ENCODE data around the gene NTRK2.

DNA sequence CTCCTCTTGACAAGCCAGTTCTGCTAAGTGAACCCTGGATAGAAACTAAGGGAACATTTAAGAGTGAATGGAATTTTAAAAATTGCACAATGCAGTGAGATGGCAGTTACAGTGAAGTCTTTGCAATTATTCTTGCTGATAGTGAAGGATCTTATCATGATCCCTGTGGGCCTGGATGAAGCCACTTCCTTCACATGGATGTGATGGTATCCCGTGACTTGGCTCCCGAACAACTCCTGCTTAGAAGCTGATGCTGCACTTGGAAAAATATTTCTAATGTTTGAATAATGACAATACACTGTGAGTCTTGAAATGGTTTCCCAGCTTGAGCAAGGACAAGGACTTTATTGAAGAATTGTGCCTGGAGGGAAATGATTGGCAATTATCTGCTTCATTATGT lies 49.2 kb upstream of the NTRK2 start:
- TF ChIP-seq, protein P1, sequence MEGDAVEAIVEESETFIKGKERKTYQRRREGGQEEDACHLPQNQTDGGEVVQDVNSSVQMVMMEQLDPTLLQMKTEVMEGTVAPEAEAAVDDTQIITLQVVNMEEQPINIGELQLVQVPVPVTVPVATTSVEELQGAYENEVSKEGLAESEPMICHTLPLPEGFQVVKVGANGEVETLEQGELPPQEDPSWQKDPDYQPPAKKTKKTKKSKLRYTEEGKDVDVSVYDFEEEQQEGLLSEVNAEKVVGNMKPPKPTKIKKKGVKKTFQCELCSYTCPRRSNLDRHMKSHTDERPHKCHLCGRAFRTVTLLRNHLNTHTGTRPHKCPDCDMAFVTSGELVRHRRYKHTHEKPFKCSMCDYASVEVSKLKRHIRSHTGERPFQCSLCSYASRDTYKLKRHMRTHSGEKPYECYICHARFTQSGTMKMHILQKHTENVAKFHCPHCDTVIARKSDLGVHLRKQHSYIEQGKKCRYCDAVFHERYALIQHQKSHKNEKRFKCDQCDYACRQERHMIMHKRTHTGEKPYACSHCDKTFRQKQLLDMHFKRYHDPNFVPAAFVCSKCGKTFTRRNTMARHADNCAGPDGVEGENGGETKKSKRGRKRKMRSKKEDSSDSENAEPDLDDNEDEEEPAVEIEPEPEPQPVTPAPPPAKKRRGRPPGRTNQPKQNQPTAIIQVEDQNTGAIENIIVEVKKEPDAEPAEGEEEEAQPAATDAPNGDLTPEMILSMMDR (IDR thresholded peaks at IDR 0.05), result no peak
- TF ChIP-seq ZFX (IDR thresholded peaks at IDR 0.05; ENCODE audit: borderline replicate concordance), result no peak

Measured in 22Rv1 (cell line).